H1 (cell line): ENCODE data around the gene TSC2. TPM values are rescaled to one million over a fixed set of nuclear protein-coding genes. Genes with fewer than 3 reads are reported as not detected.

ENCODE experiments used
- CTCF ChIA-PET: fragments of 300-600 bp; sonication (Branson Sonifier 250); formaldehyde crosslinking; loops from one replicate; lab custom pipeline; 2021; ENCODE audit not compliant: partially characterized antibody; lab: Charles Lee
- POLR2A ChIA-PET: fragments of 300-600 bp; sonication (Branson Sonifier 250); formaldehyde crosslinking; loops from one replicate; lab custom pipeline; 2021; ENCODE audit warnings: inconsistent platforms; ENCODE audit not compliant: partially characterized antibody; lab: Charles Lee
- DNase-seq, 2 experiments: peaks; one replicate each; pipeline versions ENCODE4 v3.0.0 to v3.0.0-alpha.2; 2010 to 2022; ENCODE audit warnings: low spot score in 2 of 2, low read depth in 1 of 2, mixed read lengths in 1 of 2
- FAIRE-seq: peaks from 2 replicates; lab custom pipeline; 2011; peaks lifted over from hg19 to GRCh38; lab: Jason Lieb, UNC
- H2AFZ ChIP-seq: 2 replicates; pipeline ENCODE4 v1.8.1; 2012; ENCODE audit warnings: low read length, inconsistent platforms
- H2AK5ac ChIP-seq: 2 replicates; pipeline ENCODE4 v1.6.1; 2013; ENCODE audit warnings: low read depth, low read length
- H2BK120ac ChIP-seq: replicated peaks from 2 replicates; pipeline ENCODE3; 2013; ENCODE audit warnings: low read depth, low read length, inconsistent platforms
- H2BK12ac ChIP-seq: 2 replicates; pipeline ENCODE4 v1.6.1; 2013; ENCODE audit warnings: low read depth, low read length
- H2BK15ac ChIP-seq: 2 replicates; pipeline ENCODE4 v1.6.1; 2013; ENCODE audit warnings: low read length
- H2BK20ac ChIP-seq: 2 replicates; pipeline ENCODE4 v1.6.1; 2013; ENCODE audit warnings: low read length
- H2BK5ac ChIP-seq: 2 replicates; pipeline ENCODE4 v1.6.1; 2013; ENCODE audit warnings: low read depth, low read length
- H3K14ac ChIP-seq: 2 replicates; pipeline ENCODE4 v1.6.1; 2013; ENCODE audit warnings: inconsistent platforms; ENCODE audit not compliant: insufficient read length
- H3K18ac ChIP-seq: 2 replicates; pipeline ENCODE4 v1.6.1; 2013; ENCODE audit warnings: low read length; ENCODE audit errors: extremely low read depth
- H3K23ac ChIP-seq: 2 replicates; pipeline ENCODE4 v1.6.1; 2013; ENCODE audit warnings: inconsistent platforms; ENCODE audit not compliant: insufficient read length
- H3K23me2 ChIP-seq: 2 replicates; pipeline ENCODE4 v1.6.1; 2013; ENCODE audit warnings: low read depth, low read length
- H3K27ac ChIP-seq: 2 replicates; pipeline ENCODE4 v1.6.1; 2011; ENCODE audit warnings: low read depth, low read length, inconsistent platforms
- H3K27me3 ChIP-seq, 4 experiments: replicated peaks in 1 of 4; 1 replicate in 1 of 4; 2 replicates in 3 of 4; pipeline versions ENCODE4 v1.6.1 to v1.8.1; 2011 to 2013; ENCODE audit warnings: low read length in 3 of 4, mild to moderate bottlenecking in 3 of 4, inconsistent platforms in 2 of 4, mixed read lengths in 2 of 4, moderate library complexity in 1 of 4; ENCODE audit not compliant: control insufficient read depth in 3 of 4, insufficient read depth in 3 of 4; ENCODE audit errors: extremely low read depth in 1 of 4
- H3K36me3 ChIP-seq, 4 experiments: 2 replicates each; pipeline versions ENCODE4 v1.6.1 to v1.8.1; 2011 to 2013; ENCODE audit warnings: mild to moderate bottlenecking in 4 of 4, low read length in 3 of 4, moderate library complexity in 2 of 4, control low read depth in 1 of 4, inconsistent platforms in 1 of 4; ENCODE audit not compliant: insufficient read depth in 4 of 4, control insufficient read depth in 2 of 4
- H3K4ac ChIP-seq: replicated peaks from 2 replicates; pipeline ENCODE3; 2013; ENCODE audit warnings: low read length, low read depth, mixed read lengths, inconsistent platforms; ENCODE audit not compliant: insufficient read length
- H3K4me1 ChIP-seq, 4 experiments: replicated peaks in 1 of 4; 1 replicate in 1 of 4; 2 replicates in 3 of 4; pipeline versions ENCODE4 v1.6.1 to v1.8.1; 2011 to 2013; ENCODE audit warnings: low read length in 3 of 4, inconsistent platforms in 2 of 4, mixed read lengths in 1 of 4; ENCODE audit not compliant: insufficient read depth in 4 of 4, control insufficient read depth in 3 of 4
- H3K4me2 ChIP-seq, 2 experiments: 2 replicates each; pipeline versions ENCODE4 v1.6.1 to v1.8.1; 2011 to 2013; ENCODE audit warnings: low read depth in 2 of 2, low read length in 2 of 2, control low read depth in 1 of 2, inconsistent platforms in 1 of 2, mild to moderate bottlenecking in 1 of 2; ENCODE audit not compliant: insufficient read depth in 1 of 2
- H3K4me3 ChIP-seq, 4 experiments: fragments of 200-600, 300-600 bp in 1 of 4; sonication (generic), shearing (Covaris generic), sonication (Bioruptor Twin) in 1 of 4; 2 replicates each; pipeline versions ENCODE4 v1.5.1 to v1.8.1; 2011 to 2016; ENCODE audit warnings: low read length in 4 of 4, low read depth in 3 of 4, control low read depth in 2 of 4, inconsistent platforms in 2 of 4, mild to moderate bottlenecking in 2 of 4, mixed read lengths in 1 of 4, moderate library complexity in 1 of 4; ENCODE audit not compliant: insufficient read depth in 2 of 4; ENCODE audit errors: extremely low read depth in 1 of 4
- H3K56ac ChIP-seq: replicated peaks from 2 replicates; pipeline ENCODE3; 2013; ENCODE audit warnings: low read depth, mild to moderate bottlenecking, mixed read lengths, low read length, inconsistent platforms; ENCODE audit not compliant: insufficient read length
- H3K79me1 ChIP-seq: 2 replicates; pipeline ENCODE4 v1.6.1; 2013; ENCODE audit warnings: low read depth, low read length, control low read depth
- H3K79me2 ChIP-seq, 2 experiments: 2 replicates each; pipeline versions ENCODE4 v1.6.1 to v1.8.1; 2012 to 2013; ENCODE audit warnings: low read length in 2 of 2, mild to moderate bottlenecking in 2 of 2, inconsistent platforms in 1 of 2; ENCODE audit not compliant: insufficient read depth in 2 of 2, control insufficient read depth in 1 of 2
- H3K9ac ChIP-seq, 4 experiments: replicated peaks in 1 of 4; 1 replicate in 1 of 4; 2 replicates in 3 of 4; pipeline versions ENCODE4 v1.6.1 to v1.8.1; 2011 to 2013; ENCODE audit warnings: low read depth in 3 of 4, low read length in 3 of 4, control low read depth in 2 of 4, mild to moderate bottlenecking in 2 of 4, moderate library complexity in 2 of 4, inconsistent platforms in 1 of 4; ENCODE audit errors: extremely low read depth in 1 of 4
- H3K9me3 ChIP-seq, 2 experiments: 2 replicates each; pipeline versions ENCODE4 v1.6.1 to v1.8.1; 2012 to 2013; ENCODE audit warnings: mild to moderate bottlenecking in 2 of 2, moderate library complexity in 2 of 2, control low read depth in 1 of 2, inconsistent platforms in 1 of 2, low read depth in 1 of 2, low read length in 1 of 2, mixed read lengths in 1 of 2; ENCODE audit not compliant: insufficient read depth in 2 of 2
- H4K20me1 ChIP-seq, 2 experiments: replicated peaks in 1 of 2; 2 replicates each; pipeline versions ENCODE3 to v1.8.1; 2011 to 2013; ENCODE audit warnings: inconsistent platforms in 2 of 2, low read length in 2 of 2, mild to moderate bottlenecking in 1 of 2; ENCODE audit not compliant: insufficient read depth in 2 of 2, control insufficient read depth in 1 of 2
- H4K5ac ChIP-seq: 2 replicates; pipeline ENCODE4 v1.6.1; 2013; ENCODE audit warnings: low read length, low read depth, mixed read lengths, inconsistent platforms; ENCODE audit not compliant: insufficient read length
- H4K8ac ChIP-seq: 2 replicates; pipeline ENCODE4 v1.8.0; 2013; ENCODE audit warnings: mild to moderate bottlenecking, moderate library complexity, low read length, inconsistent platforms; ENCODE audit not compliant: insufficient read depth; ENCODE audit errors: extremely low read depth
- H4K91ac ChIP-seq: replicated peaks from 2 replicates; pipeline ENCODE3; 2013; ENCODE audit warnings: low read length, mixed read lengths, inconsistent platforms; ENCODE audit not compliant: insufficient read length
- ATF2 ChIP-seq: IDR thresholded peaks from 2 replicates; pipeline ENCODE4 v1.6.1; 2012; ENCODE audit warnings: low read length, inconsistent platforms
- ATF3 ChIP-seq: IDR thresholded peaks from 2 replicates; pipeline ENCODE4 v1.6.1; 2011; ENCODE audit warnings: low read depth, mild to moderate bottlenecking, low read length; ENCODE audit not compliant: insufficient read depth
- BCL11A ChIP-seq, 2 experiments: IDR thresholded peaks; one replicate each; pipeline ENCODE4 v1.6.1; 2011; ENCODE audit warnings: low read depth in 2 of 2, low read length in 2 of 2, mild to moderate bottlenecking in 2 of 2
- E2F6 ChIP-seq: IDR thresholded peaks from 2 replicates; pipeline ENCODE4 v1.6.1; 2012; ENCODE audit warnings: inconsistent platforms
- HDAC6 ChIP-seq: IDR thresholded peaks from one replicate; pipeline ENCODE4 v1.7.1; 2012; ENCODE audit warnings: low read depth, mild to moderate bottlenecking, inconsistent platforms, low read length, moderate library complexity
- JUND ChIP-seq: IDR thresholded peaks from 2 replicates; pipeline ENCODE4 v1.6.1; 2011; ENCODE audit warnings: mild to moderate bottlenecking, improper control_type of control experiment, low read length
- MAFK ChIP-seq: IDR thresholded peaks from 2 replicates; pipeline ENCODE4 v1.6.1; 2012; ENCODE audit warnings: low read depth, mild to moderate bottlenecking, improper control_type of control experiment, low read length
- MAX ChIP-seq: IDR thresholded peaks from 2 replicates; pipeline ENCODE4 v1.6.1; 2012; ENCODE audit warnings: inconsistent platforms
- NRF1 ChIP-seq: IDR thresholded peaks from 2 replicates; pipeline ENCODE4 v1.6.1; 2011; ENCODE audit warnings: mild to moderate bottlenecking, low read depth, low read length, improper control_type of control experiment
- RFX5 ChIP-seq: IDR thresholded peaks from 2 replicates; pipeline ENCODE4 v1.6.1; 2011; ENCODE audit warnings: low read depth, low read length, improper control_type of control experiment, borderline replicate concordance
- SP4 ChIP-seq: IDR thresholded peaks from 2 replicates; pipeline ENCODE4 v1.6.1; 2012; ENCODE audit warnings: low read length, inconsistent platforms
- WGBS, 2 experiments: shearing (Covaris generic) in 1 of 2; methylation state at CpG; one replicate each; pipeline versions ENCODE4 v1.1.6 to v1.1.7; 2013 to 2015; ENCODE audit warnings: low lambda C conversion rate in 2 of 2, mixed read lengths in 2 of 2, inconsistent platforms in 1 of 2, low coverage in 1 of 2, missing lambda C conversion rate in 1 of 2; ENCODE audit not compliant: insufficient replicate concordance in 2 of 2, insufficient coverage in 1 of 2, insufficient read length in 1 of 2; ENCODE audit errors: extremely low coverage in 1 of 2, missing lambda C conversion rate in 1 of 2; 5-methylcytosine and 5-hydroxymethylcytosine counted together
- polyA plus RNA-seq, 7 experiments: library from polyadenylated mRNA; depleted of rRNA in 3 of 7; stranded (reverse) in 5 of 7; unstranded in 2 of 7; fragments of >200 nt in 5 of 7; fragments of 200-250 nt in 2 of 7; gene quantifications; 1 replicate in 5 of 7; 2 replicates in 1 of 7; 4 replicates in 1 of 7; pipeline versions ENCODE4 v1.2.1 to v1.2.3, GENCODE V29; 2011 to 2013; ENCODE audit warnings: missing spikeins in 2 of 7, mixed read lengths in 2 of 7
- total RNA-seq: library from RNA; stranded (reverse); fragmentation: NEBNext Ultra II Directional; extraction: Animal tissue kit (Norgen Biotek cat#: 25700); gene quantifications from 2 replicates; pipeline ENCODE4 v1.2.1, GENCODE V29; 2021

TSC2 gene
- total and polyA plus RNA-seq, 2 of the 8 experiments (the other 6 are each of a cell fraction or from before 2014, with no cell fraction given), result 65.9 to 96.6 TPM

- Histone ChIP-seq H4K5ac (no peak overlapping the region), H2BK5ac (no peak overlapping the region), H3K23me2 (no peaks in the 10 kb centered on the region), H3K27me3 (no peaks in the 10 kb centered on the region), H3K4me2 (no peak overlapping the region), H3K14ac (no peak overlapping the region), H4K91ac (no peak overlapping the region), H3K79me1 (no peaks in the 10 kb centered on the region), H3K9me3 (no peaks in the 10 kb centered on the region), H3K9ac (no peak overlapping the region), H2BK120ac (no peak overlapping the region), H3K4me3 (no peak overlapping the region)
- no peak for FAIRE-seq
- TF ChIP-seq MAX (no peak), NRF1 (no peak), ATF3 (no peak), RFX5 (no peak), BCL11A (IDR thresholded peaks at IDR 0.05; ENCODE audit: low read depth in 2 of 2, low read length in 2 of 2) (no peak), MAFK (no peak), JUND (no peak), ATF2 (no peak), SP4 (no peak), HDAC6 (no peak), E2F6 (no peak)
- TF ChIP-seq, all 59 proteins: peak for 0
- H2BK15ac ChIP-seq, result no peak overlapping the region
- no peak for DNase-seq
- H3K56ac ChIP-seq, result no peak overlapping the region
- H2BK20ac ChIP-seq, result no peak overlapping the region
- H2AK5ac ChIP-seq, result no peak overlapping the region
- no peaks in the 10 kb centered on the region for H4K20me1 ChIP-seq
- peaks cover 0 to 22% (median 2%) of the 10 kb centered on the region in 4 experiments; a peak in 4 of 8 replicates for H3K36me3 ChIP-seq
- no peak overlapping the region for H2AFZ ChIP-seq
- no peak overlapping the region for H4K8ac ChIP-seq
- WGBS, 2 experiments, result 91% methylated on average over 8 of the region's 19 CpGs; no CpG with 5 or more reads in 1 of the 2 experiments
- H3K79me2 ChIP-seq, result no peaks in the 10 kb centered on the region
- POLR2A ChIA-PET, result interaction anchor here (1.7 kb wide), 1 partner anchor 11 kb away, joined by 4 read pairs; no protein-coding TSS in a partner anchor
- H3K4ac ChIP-seq, result no peak overlapping the region
- CTCF ChIA-PET, result interaction anchor here (1.2 kb wide), 1 partner anchor 12 kb away, joined by 3 read pairs; no protein-coding TSS in a partner anchor
- H3K4me1 ChIP-seq, result no peaks in the 10 kb centered on the region
- H3K23ac ChIP-seq, result no peak overlapping the region
- H3K18ac ChIP-seq, result no peak overlapping the region
- no peak overlapping the region for H2BK12ac ChIP-seq
- H3K27ac ChIP-seq, result no peak overlapping the region
These were observed 54.7 kb downstream of the TSC2 start for GRCh38 chr16:2102471-2102870.
